ENCODE measurements around the gene KLHL21.

DNA sequence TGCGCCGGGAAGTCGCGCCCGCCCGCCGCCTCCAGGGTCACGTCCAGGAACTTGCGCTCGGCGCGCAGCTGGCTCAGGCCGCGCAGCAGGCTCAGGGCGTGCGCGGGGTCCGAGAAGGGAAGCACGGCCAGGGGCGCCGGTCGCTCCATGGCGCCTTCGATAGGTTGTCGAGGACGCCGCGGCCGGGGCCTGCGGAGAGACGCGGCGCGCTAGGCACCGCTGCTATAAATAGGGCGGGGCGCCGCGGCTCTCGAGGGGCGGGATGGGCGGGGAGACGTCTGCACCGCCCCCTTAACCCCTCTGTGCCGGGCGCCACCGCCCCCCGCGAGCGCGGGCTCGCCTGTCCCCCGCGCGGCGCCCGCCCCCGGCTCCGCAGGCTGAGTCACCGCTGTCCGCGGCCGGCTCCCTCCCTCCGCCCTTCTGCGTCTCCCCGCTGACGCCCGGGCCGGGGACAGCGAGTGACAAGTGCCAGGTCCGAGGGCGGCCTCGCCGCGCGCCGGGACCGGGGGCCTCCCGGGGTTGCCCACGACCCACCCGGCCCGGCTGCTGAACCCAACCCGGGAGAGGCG is at the start of gene KLHL21:
- TF ChIP-seq MYC (IDR thresholded peaks at IDR 0.05; ENCODE audit: borderline replicate concordance, low read length) (no peak), RARB (CRISPR knock-in tag; IDR thresholded peaks at IDR 0.05) (no peak), POLR2A (IDR thresholded peaks at IDR 0.05; ENCODE audit: low read length) (peak; percentile 96), SREBF2 (IDR thresholded peaks at IDR 0.05) (no peak), RAD21 (conservative IDR thresholded peaks at IDR 0.05 in 1 of 2, IDR thresholded peaks at IDR 0.05 in 1 of 2) (no peak; a peak in 1 of 5 replicates), MAFK (IDR thresholded peaks at IDR 0.05; ENCODE audit: partially characterized antibody) (no peak), ZSCAN20 (CRISPR knock-in tag; IDR thresholded peaks at IDR 0.05) (no peak), CHD2 (IDR thresholded peaks at IDR 0.05; ENCODE audit: low read length, partially characterized antibody) (no peak), CHD4 (IDR thresholded peaks at IDR 0.05; ENCODE audit: borderline replicate concordance) (no peak)
- TF ChIP-seq, protein P1, sequence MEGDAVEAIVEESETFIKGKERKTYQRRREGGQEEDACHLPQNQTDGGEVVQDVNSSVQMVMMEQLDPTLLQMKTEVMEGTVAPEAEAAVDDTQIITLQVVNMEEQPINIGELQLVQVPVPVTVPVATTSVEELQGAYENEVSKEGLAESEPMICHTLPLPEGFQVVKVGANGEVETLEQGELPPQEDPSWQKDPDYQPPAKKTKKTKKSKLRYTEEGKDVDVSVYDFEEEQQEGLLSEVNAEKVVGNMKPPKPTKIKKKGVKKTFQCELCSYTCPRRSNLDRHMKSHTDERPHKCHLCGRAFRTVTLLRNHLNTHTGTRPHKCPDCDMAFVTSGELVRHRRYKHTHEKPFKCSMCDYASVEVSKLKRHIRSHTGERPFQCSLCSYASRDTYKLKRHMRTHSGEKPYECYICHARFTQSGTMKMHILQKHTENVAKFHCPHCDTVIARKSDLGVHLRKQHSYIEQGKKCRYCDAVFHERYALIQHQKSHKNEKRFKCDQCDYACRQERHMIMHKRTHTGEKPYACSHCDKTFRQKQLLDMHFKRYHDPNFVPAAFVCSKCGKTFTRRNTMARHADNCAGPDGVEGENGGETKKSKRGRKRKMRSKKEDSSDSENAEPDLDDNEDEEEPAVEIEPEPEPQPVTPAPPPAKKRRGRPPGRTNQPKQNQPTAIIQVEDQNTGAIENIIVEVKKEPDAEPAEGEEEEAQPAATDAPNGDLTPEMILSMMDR (IDR thresholded peaks at IDR 0.05), result no peak

Data from A549 (cell line).